MM.1S (cell line): ENCODE data around the gene ANTXR1.
"Not testable (repeated sequence)": the region's sequence is repeated elsewhere in the genome, so short reads cannot be mapped to it uniquely, and the experiment has no call there.

Experiments
- DNase-seq: peaks from one replicate; pipeline ENCODE4 v3.0.0-alpha.2; 2015
- H2AFZ ChIP-seq: fragments of 300-600 bp; sonication (generic); 2 replicates; pipeline ENCODE4 v1.6.0; 2016; ENCODE audit warnings: antibody characterized with exemption, low read length
- H3F3A ChIP-seq: fragments of 300-600 bp; sonication (generic); 2 replicates; pipeline ENCODE4 v1.6.1; 2016; ENCODE audit warnings: mild to moderate bottlenecking, antibody characterized with exemption, low read length, moderate library complexity, mixed read lengths; ENCODE audit not compliant: insufficient read depth
- H3K27ac ChIP-seq: fragments of 300-600 bp; sonication (generic); 2 replicates; pipeline ENCODE4 v1.5.1; 2016; ENCODE audit warnings: mild to moderate bottlenecking, low read length
- H3K27me3 ChIP-seq: fragments of 300-600 bp; sonication (generic); replicated peaks from 2 replicates; pipeline ENCODE4 v1.6.0; 2016; ENCODE audit warnings: low read length; ENCODE audit not compliant: insufficient read depth
- H3K36me3 ChIP-seq: fragments of 300-600 bp; sonication (generic); replicated peaks from 2 replicates; pipeline ENCODE4 v1.6.1; 2016; ENCODE audit warnings: mild to moderate bottlenecking, low read length, mixed read lengths; ENCODE audit not compliant: insufficient read depth
- H3K4me1 ChIP-seq: fragments of 300-600 bp; sonication (generic); 2 replicates; pipeline ENCODE4 v1.6.1; 2016; ENCODE audit warnings: low read length, mixed read lengths
- H3K4me2 ChIP-seq: fragments of 300-600 bp; sonication (generic); 2 replicates; pipeline ENCODE4 v1.6.0; 2016; ENCODE audit warnings: low read depth, low read length
- H3K4me3 ChIP-seq: fragments of 300-600 bp; sonication (generic); 2 replicates; pipeline ENCODE4 v1.5.1; 2016; ENCODE audit warnings: low read length, mixed read lengths
- H3K79me2 ChIP-seq: fragments of 300-600 bp; sonication (generic); 2 replicates; pipeline ENCODE4 v1.6.1; 2016; ENCODE audit warnings: mixed run types, low read length, mixed read lengths
- H3K9ac ChIP-seq: fragments of 300-600 bp; sonication (generic); 2 replicates; pipeline ENCODE4 v1.6.1; 2016; ENCODE audit warnings: low read length, mixed read lengths
- H3K9me2 ChIP-seq: fragments of 300-600 bp; sonication (generic); replicated peaks from 2 replicates; pipeline ENCODE4 v1.6.1; 2016; ENCODE audit warnings: mild to moderate bottlenecking, low read length, mixed read lengths; ENCODE audit not compliant: insufficient read depth
- H3K9me3 ChIP-seq: fragments of 300-600 bp; sonication (generic); replicated peaks from 2 replicates; pipeline ENCODE4 v1.6.1; 2016; ENCODE audit warnings: mild to moderate bottlenecking, low read length, mixed read lengths; ENCODE audit not compliant: insufficient read depth
- H4K20me1 ChIP-seq: fragments of 300-600 bp; sonication (generic); 2 replicates; pipeline ENCODE4 v1.6.1; 2016; ENCODE audit warnings: mild to moderate bottlenecking, low read length, moderate library complexity, mixed read lengths; ENCODE audit not compliant: insufficient read depth
- EZH2 ChIP-seq: fragments of 300-600 bp; sonication (generic); optimal IDR thresholded peaks from 2 replicates; pipeline ENCODE3; 2017; ENCODE audit warnings: low read depth, mild to moderate bottlenecking, antibody characterized with exemption, low read length, mixed read lengths
- EZH2phosphoT487 ChIP-seq: fragments of 300-600 bp; sonication (generic); IDR thresholded peaks from 2 replicates; pipeline ENCODE4 v1.6.1; 2018; ENCODE audit warnings: antibody characterized with exemption, low read length
- TF ChIP-seq, protein P1 (sequence below): fragments of 300-600 bp; sonication (generic); IDR thresholded peaks from 2 replicates; pipeline ENCODE4 v1.5.1; 2016; ENCODE audit warnings: antibody characterized with exemption, low read length, mixed read lengths

The ANTXR1 gene

DNA sequence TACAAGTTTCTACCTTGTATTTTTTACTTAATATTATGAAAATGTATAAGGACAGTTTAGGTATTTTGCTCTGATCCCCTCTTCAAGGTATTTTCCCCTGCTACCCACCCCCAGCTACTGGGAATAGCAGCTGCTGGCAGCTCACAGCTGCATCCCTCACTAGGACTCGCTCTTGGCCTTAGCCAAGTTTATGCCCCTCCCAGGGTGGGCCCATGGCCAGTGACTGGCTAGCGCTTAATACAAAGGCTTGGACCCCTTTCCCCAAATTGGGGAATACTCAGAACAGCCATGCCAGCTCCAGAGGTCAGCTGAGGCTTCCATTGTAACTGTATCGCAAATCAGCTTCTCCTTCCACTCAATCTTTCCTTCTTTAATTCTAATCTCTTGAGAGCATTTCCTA lies 242.8 kb downstream of the ANTXR1 start:
- Histone ChIP-seq H2AFZ (no peak overlapping the region), H3K79me2 (no peaks in the 10 kb centered on the region), H3K9me2 (no peaks in the 10 kb centered on the region), H3K27me3 (no peaks in the 10 kb centered on the region), H3K36me3 (no peaks in the 10 kb centered on the region), H3K27ac (no peak overlapping the region), H3K9ac (no peak overlapping the region), H3F3A (no peaks in the 10 kb centered on the region), H3K4me1 (no peaks in the 10 kb centered on the region), H3K4me3 (no peak overlapping the region), H3K9me3 (no peaks in the 10 kb centered on the region), H4K20me1 (no peaks in the 10 kb centered on the region), H3K4me2 (no peak overlapping the region)
- TF ChIP-seq, protein P1, sequence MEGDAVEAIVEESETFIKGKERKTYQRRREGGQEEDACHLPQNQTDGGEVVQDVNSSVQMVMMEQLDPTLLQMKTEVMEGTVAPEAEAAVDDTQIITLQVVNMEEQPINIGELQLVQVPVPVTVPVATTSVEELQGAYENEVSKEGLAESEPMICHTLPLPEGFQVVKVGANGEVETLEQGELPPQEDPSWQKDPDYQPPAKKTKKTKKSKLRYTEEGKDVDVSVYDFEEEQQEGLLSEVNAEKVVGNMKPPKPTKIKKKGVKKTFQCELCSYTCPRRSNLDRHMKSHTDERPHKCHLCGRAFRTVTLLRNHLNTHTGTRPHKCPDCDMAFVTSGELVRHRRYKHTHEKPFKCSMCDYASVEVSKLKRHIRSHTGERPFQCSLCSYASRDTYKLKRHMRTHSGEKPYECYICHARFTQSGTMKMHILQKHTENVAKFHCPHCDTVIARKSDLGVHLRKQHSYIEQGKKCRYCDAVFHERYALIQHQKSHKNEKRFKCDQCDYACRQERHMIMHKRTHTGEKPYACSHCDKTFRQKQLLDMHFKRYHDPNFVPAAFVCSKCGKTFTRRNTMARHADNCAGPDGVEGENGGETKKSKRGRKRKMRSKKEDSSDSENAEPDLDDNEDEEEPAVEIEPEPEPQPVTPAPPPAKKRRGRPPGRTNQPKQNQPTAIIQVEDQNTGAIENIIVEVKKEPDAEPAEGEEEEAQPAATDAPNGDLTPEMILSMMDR, result no peak
- TF ChIP-seq EZH2 (no peak), EZH2phosphoT487 (no peak)
- DNase-seq, result no peak

DNA sequence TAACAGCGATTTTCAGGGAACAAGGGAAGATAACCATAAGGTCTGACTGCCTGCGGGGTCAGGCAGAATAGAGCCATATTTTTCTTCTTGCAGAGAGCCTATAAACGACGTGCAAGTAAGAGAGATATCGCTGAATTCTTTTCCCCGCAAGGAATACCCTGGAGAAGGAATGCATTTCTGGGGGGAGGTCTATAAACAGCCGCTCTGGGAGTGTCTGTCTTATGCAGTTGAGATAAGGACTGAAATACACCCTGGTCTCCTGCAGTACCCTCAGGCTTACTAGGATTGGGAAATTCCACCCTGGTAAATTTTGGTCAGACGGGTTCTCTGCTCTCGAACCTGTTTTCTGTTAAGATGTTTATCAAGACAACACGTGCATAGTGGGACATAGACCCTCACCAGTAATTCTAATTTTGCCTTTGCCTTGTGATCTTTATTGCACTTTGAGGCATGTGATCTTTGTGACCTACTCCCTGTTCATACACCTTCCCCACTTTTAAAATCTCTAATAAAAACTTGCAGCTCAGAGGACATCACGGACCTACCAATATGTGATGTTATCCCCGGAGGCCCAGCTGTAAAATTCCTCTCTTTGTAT lies 247.1 kb downstream of the ANTXR1 start:
- H3K9me3 ChIP-seq, H4K20me1 ChIP-seq, DNase-seq, H3K4me3 ChIP-seq, H2AFZ ChIP-seq, H3F3A ChIP-seq, H3K9me2 ChIP-seq, H3K79me2 ChIP-seq, H3K9ac ChIP-seq, H3K4me1 ChIP-seq, H3K27me3 ChIP-seq, H3K36me3 ChIP-seq, H3K4me2 ChIP-seq, H3K27ac ChIP-seq: not testable (repeated sequence)

DNA sequence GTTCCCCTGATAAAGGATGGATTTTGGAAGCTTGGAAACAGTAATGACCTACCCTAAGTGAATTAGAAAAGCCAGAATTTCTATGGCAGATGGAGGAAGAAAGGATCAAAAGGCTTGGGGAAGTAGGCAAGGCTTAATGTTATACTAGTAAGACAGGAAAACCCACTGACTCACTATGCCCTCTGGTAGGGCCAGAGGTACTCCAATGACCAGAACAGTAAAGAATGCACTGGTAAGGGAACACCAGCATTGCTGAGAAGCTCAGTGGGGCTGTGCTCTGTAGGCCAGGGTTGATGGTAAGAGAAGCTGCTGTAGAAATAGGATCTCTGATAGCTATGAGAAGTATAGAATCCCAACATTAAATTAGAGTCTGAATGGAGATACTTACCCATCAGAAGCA lies 247.7 kb downstream of the ANTXR1 start:
- Histone ChIP-seq H3K36me3 (no peaks in the 10 kb centered on the region), H4K20me1 (no peaks in the 10 kb centered on the region), H3K9me3 (no peaks in the 10 kb centered on the region), H3K27ac (no peak overlapping the region), H3K9ac (no peak overlapping the region), H3F3A (no peaks in the 10 kb centered on the region), H3K4me3 (no peak overlapping the region), H3K79me2 (no peaks in the 10 kb centered on the region), H3K4me1 (no peaks in the 10 kb centered on the region), H3K27me3 (no peaks in the 10 kb centered on the region), H3K9me2 (no peaks in the 10 kb centered on the region), H3K4me2 (no peak overlapping the region), H2AFZ (no peak overlapping the region)
- no peak for DNase-seq
- TF ChIP-seq EZH2phosphoT487 (no peak), EZH2 (no peak)
- TF ChIP-seq, protein P1, result no peak

DNA sequence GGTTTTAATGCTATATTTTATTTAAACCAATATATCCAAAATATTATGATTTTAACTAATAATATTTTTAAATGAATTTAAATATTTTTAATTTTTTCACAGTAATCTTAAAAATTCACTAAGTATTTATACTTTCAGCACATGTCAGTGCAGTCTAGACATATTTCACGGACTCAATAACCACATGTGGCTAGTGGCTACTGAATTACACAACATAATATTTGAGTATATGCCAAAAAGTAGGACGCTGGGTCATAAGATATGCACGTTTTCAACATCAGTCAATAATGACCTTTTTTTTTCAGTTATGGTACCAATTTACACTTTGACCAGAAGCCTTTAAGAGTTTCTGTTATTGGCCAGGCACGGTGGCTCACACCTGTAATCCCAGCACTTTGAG lies 256.4 kb downstream of the ANTXR1 start:
- Histone ChIP-seq H3F3A (no peaks in the 10 kb centered on the region), H3K4me1 (no peaks in the 10 kb centered on the region), H3K9me3 (no peaks in the 10 kb centered on the region), H3K27me3 (no peaks in the 10 kb centered on the region), H3K9me2 (no peaks in the 10 kb centered on the region), H3K4me2 (no peak overlapping the region), H4K20me1 (no peaks in the 10 kb centered on the region), H3K9ac (no peak overlapping the region), H3K27ac (no peak overlapping the region), H3K79me2 (no peaks in the 10 kb centered on the region), H3K36me3 (no peaks in the 10 kb centered on the region), H3K4me3 (no peak overlapping the region), H2AFZ (no peak overlapping the region)
- TF ChIP-seq EZH2, result no peak
- no peak for TF ChIP-seq EZH2phosphoT487
- TF ChIP-seq, protein P1, result no peak
- no peak for DNase-seq
